Right lobe of liver (tissue), 4 donors: ENCODE results near the gene AKAIN1.

Experiments
- POLR2A ChIP-seq: fragments of 450-650 bp; IDR thresholded peaks from one replicate; pipeline ENCODE4 v1.6.1; 2017; ENCODE audit warnings: antibody characterized with exemption, mild to moderate bottlenecking
- TF ChIP-seq, protein P1 (sequence below), 4 donors: fragments of 200-600 bp in 3 of 4; fragments of 450-650 bp in 1 of 4; IDR thresholded peaks; one replicate each; pipeline versions ENCODE4 v1.5.1 to v1.8.0; 2016 to 2022; ENCODE audit warnings: antibody characterized with exemption in 4 of 4, mild to moderate bottlenecking in 2 of 4
- donor health status: DM: no; HTN: no; CAD: no.
- donor health status: DM: no; HTN: no; CAD: no.
- donor health status: DM: no; HTN: yes; CAD: no.

DNA sequence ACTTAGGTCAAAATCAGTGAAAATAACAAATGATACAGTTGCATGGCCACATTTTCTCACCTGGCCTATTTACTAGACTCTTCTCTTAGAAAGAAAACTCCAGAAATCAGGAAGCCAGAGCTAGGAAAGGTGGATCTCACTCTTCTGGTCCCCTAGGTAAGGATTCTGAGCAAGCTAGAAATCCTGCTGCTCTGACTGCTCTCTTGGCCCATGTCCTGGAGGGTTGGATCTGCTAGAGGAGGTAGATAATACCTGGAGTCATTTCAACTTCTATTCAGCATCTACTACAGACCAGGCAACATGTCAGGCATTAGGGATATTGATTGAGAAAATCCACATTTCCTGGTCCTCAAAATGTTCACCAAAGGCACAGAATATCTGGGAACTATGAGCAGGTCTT, 34.9 kb downstream of the AKAIN1 start:
- TF ChIP-seq, protein P1, sequence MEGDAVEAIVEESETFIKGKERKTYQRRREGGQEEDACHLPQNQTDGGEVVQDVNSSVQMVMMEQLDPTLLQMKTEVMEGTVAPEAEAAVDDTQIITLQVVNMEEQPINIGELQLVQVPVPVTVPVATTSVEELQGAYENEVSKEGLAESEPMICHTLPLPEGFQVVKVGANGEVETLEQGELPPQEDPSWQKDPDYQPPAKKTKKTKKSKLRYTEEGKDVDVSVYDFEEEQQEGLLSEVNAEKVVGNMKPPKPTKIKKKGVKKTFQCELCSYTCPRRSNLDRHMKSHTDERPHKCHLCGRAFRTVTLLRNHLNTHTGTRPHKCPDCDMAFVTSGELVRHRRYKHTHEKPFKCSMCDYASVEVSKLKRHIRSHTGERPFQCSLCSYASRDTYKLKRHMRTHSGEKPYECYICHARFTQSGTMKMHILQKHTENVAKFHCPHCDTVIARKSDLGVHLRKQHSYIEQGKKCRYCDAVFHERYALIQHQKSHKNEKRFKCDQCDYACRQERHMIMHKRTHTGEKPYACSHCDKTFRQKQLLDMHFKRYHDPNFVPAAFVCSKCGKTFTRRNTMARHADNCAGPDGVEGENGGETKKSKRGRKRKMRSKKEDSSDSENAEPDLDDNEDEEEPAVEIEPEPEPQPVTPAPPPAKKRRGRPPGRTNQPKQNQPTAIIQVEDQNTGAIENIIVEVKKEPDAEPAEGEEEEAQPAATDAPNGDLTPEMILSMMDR (IDR thresholded peaks at IDR 0.05): no peak
- no peak for TF ChIP-seq POLR2A
